SIG-M5 (cell line): Measurements from ENCODE around the gene SLC25A42.
"Not testable (repeated sequence)": the region's sequence is repeated elsewhere in the genome, so short reads cannot be mapped to it uniquely, and the experiment has no call there.

Experiments used
- DNase-seq: peaks from one replicate; lab custom pipeline; 2025; lab: John Stamatoyannopoulos, UW

The SLC25A42 gene

GRCh38 chr19:19135713-19136112 is 71.9 kb downstream of the SLC25A42 start:
- not testable (repeated sequence) for DNase-seq

GRCh38 chr19:19137556-19138108 is 73.8 kb downstream of the SLC25A42 start:
- DNase-seq: no peak

- peak; percentile 91 for DNase-seq
Observed at GRCh38 chr19:19138109-19138981, 74.6 kb downstream of the SLC25A42 start, which contains the start of gene TMEM161A. TSS of gene TMEM161A (minus strand) at chr19:19138478. CDS start at chr19:19138428, 50 bp downstream.

GRCh38 chr19:19139876-19140229 is 76.1 kb downstream of the SLC25A42 start:
- no peak for DNase-seq

- no peak for DNase-seq
Observed at GRCh38 chr19:19140476-19140875, 76.7 kb downstream of the SLC25A42 start.

- no peak for DNase-seq
Observed at GRCh38 chr19:19142347-19142746, 78.6 kb downstream of the SLC25A42 start.

GRCh38 chr19:19145281-19145680 is 81.5 kb downstream of the SLC25A42 start:
- DNase-seq: no peak

GRCh38 chr19:19145684-19146608 is 82.2 kb downstream of the SLC25A42 start:
- DNase-seq: no peak

- no peak for DNase-seq
Observed at GRCh38 chr19:19146865-19147264, 83.1 kb downstream of the SLC25A42 start.

GRCh38 chr19:19147344-19147743 is 83.5 kb downstream of the SLC25A42 start:
- DNase-seq: no peak

- not testable (repeated sequence) for DNase-seq
Observed at GRCh38 chr19:19148504-19148903, 84.7 kb downstream of the SLC25A42 start.

- DNase-seq: no peak
Observed at GRCh38 chr19:19149435-19149834, 85.6 kb downstream of the SLC25A42 start.

- no peak for DNase-seq
Observed at GRCh38 chr19:19151418-19151817, 87.6 kb downstream of the SLC25A42 start.

- DNase-seq: no peak
Observed at GRCh38 chr19:19152668-19153384, 89.0 kb downstream of the SLC25A42 start.

GRCh38 chr19:19154768-19155494 is 91.1 kb downstream of the SLC25A42 start:
- DNase-seq: no peak

- DNase-seq: no peak
Observed at GRCh38 chr19:19155495-19156219, 91.9 kb downstream of the SLC25A42 start.

- no peak for DNase-seq
Observed at GRCh38 chr19:19157808-19158207, 94.0 kb downstream of the SLC25A42 start.

GRCh38 chr19:19159534-19159933 is 95.7 kb downstream of the SLC25A42 start:
- no peak for DNase-seq

- no peak for DNase-seq
Observed at GRCh38 chr19:19160461-19161035, 96.8 kb downstream of the SLC25A42 start.

- DNase-seq: no peak
Observed at GRCh38 chr19:19162495-19162894, 98.7 kb downstream of the SLC25A42 start.
